RWPE2 (cell line): ENCODE results near the gene FIGN.

Experiments
- ATAC-seq: fragments of 200-7000 bp; cut with Tn5 transposase; 3 replicates; pipeline ENCODE4 v1.9.1; 2021; ENCODE audit warnings: low read depth
- DNase-seq: peaks from one replicate; pipeline ENCODE4 v3.0.0-alpha.2; 2020; ENCODE audit warnings: low spot score
- H3K27ac ChIP-seq: fragments of 450-650 bp; 2 replicates; pipeline ENCODE4 v1.5.1; 2017; ENCODE audit warnings: mild to moderate bottlenecking; ENCODE audit not compliant: poor library complexity, severe bottlenecking
- H3K27me3 ChIP-seq: fragments of 250-450 bp; sonication (Bioruptor Pico); 2 replicates; pipeline ENCODE4 v1.5.1; 2021; ENCODE audit warnings: mild to moderate bottlenecking, moderate library complexity; ENCODE audit not compliant: insufficient read depth, poor library complexity, severe bottlenecking
- H3K36me3 ChIP-seq: fragments of 250-450 bp; sonication (Bioruptor Pico); 2 replicates; pipeline ENCODE4 v1.5.1; 2020; ENCODE audit warnings: low read depth, mild to moderate bottlenecking, moderate library complexity
- H3K4me1 ChIP-seq: fragments of 250-450 bp; sonication (Bioruptor Pico); 2 replicates; pipeline ENCODE4 v1.5.1; 2021; ENCODE audit warnings: mild to moderate bottlenecking, moderate library complexity; ENCODE audit not compliant: insufficient read depth, poor library complexity, severe bottlenecking
- H3K4me3 ChIP-seq: fragments of 250-450 bp; sonication (Bioruptor Pico); 2 replicates; pipeline ENCODE4 v1.5.1; 2021; ENCODE audit warnings: mild to moderate bottlenecking, moderate library complexity; ENCODE audit not compliant: severe bottlenecking
- H3K9me3 ChIP-seq: fragments of 250-450 bp; sonication (Bioruptor Pico); 2 replicates; pipeline ENCODE4 v1.5.1; 2021; ENCODE audit warnings: mild to moderate bottlenecking, moderate library complexity; ENCODE audit not compliant: severe bottlenecking
- TF ChIP-seq, protein P1 (sequence below): fragments of 450-650 bp; IDR thresholded peaks from one replicate; pipeline ENCODE4 v1.5.1; 2017; ENCODE audit warnings: mild to moderate bottlenecking, moderate library complexity; ENCODE audit not compliant: poor library complexity, severe bottlenecking

Gene FIGN

DNA sequence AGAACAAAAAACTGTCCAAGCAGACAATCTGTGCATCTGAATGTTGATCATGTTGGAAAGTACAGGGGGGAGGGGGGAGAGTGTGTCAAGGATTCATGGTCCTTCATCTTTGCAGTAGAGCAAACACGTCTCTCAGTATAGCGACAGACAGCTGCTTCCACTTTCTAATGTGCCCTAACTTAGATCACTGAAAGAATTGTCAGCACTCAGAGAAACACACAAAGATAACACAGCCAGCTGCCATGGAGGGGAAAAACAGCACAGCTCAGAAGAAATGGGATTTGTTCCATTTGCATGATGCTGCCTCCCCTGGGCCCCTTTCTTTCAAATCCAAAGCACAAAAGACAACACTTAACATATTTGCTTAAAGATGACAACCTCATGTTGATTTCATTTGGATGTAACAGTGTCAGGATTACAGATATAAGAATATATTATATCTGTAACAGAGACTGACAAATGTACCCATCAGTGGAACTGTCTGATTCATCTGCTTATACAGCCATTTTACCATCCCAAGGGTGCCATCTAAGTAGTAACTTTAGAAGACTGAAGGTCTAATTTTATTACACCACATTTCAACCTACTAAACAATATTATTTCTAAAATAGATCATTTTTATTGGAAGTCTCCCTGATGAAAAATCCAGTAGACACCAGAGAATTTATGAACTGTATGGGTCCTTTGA lies 17.7 kb downstream of the FIGN start:
- ATAC-seq (no peak), DNase-seq (no peak)
- H3K27me3 ChIP-seq: no peaks in the 10 kb centered on the region
- peaks cover 5% of the 10 kb centered on the region for H3K4me1 ChIP-seq
- no peaks in the 10 kb centered on the region for H3K36me3 ChIP-seq
- no peaks in the 10 kb centered on the region for H3K9me3 ChIP-seq
- TF ChIP-seq, protein P1, sequence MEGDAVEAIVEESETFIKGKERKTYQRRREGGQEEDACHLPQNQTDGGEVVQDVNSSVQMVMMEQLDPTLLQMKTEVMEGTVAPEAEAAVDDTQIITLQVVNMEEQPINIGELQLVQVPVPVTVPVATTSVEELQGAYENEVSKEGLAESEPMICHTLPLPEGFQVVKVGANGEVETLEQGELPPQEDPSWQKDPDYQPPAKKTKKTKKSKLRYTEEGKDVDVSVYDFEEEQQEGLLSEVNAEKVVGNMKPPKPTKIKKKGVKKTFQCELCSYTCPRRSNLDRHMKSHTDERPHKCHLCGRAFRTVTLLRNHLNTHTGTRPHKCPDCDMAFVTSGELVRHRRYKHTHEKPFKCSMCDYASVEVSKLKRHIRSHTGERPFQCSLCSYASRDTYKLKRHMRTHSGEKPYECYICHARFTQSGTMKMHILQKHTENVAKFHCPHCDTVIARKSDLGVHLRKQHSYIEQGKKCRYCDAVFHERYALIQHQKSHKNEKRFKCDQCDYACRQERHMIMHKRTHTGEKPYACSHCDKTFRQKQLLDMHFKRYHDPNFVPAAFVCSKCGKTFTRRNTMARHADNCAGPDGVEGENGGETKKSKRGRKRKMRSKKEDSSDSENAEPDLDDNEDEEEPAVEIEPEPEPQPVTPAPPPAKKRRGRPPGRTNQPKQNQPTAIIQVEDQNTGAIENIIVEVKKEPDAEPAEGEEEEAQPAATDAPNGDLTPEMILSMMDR: no peak
- H3K4me3 ChIP-seq: no peak overlapping the region
- no peak overlapping the region for H3K27ac ChIP-seq

DNA sequence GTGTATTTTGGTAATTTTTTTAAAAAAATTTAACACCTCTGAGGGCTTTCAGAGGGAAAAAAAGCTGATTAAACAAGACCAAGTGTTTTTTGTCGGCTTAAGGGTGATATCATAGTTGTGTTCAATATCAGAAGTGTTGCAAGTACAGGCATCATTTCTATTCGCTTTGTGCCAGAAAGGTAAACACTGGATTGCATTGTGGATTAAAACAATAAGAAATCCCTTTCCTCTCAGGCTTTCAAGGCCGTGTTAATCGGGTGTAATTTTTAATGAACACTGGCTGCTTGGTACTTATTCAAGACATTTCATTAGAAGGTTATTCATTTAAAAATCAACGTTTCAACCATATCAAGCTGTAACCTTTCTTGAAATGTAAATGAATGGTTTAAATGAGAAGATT lies 18.3 kb downstream of the FIGN start:
- peaks cover 5% of the 10 kb centered on the region for H3K4me1 ChIP-seq
- ATAC-seq (no peak), DNase-seq (no peak)
- H3K27me3 ChIP-seq: no peaks in the 10 kb centered on the region
- TF ChIP-seq, protein P1: no peak
- no peaks in the 10 kb centered on the region for H3K9me3 ChIP-seq
- no peak overlapping the region for H3K4me3 ChIP-seq
- no peak overlapping the region for H3K27ac ChIP-seq
- H3K36me3 ChIP-seq: no peaks in the 10 kb centered on the region

DNA sequence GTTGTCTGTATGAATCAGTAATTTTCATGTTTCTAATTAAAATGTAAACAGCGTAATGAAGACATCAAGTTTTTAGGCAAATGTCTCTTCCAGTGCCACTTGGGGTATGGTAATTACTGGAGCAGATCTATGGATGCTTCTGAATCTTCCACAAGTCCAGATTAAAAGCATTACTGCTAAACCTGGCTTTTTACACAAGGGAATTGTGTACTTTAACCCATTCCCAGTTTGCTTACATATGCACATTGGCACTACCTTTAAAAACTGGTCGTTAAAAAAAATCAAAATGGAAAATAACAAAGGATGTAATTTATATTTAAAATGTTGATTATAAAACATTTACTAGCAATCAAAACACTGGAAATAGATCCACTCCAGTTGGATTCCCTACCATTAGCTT lies 19.7 kb downstream of the FIGN start:
- Histone ChIP-seq H3K4me1 (peaks cover 5% of the 10 kb centered on the region), H3K27me3 (no peaks in the 10 kb centered on the region), H3K4me3 (no peak overlapping the region), H3K27ac (no peak overlapping the region), H3K36me3 (no peaks in the 10 kb centered on the region), H3K9me3 (no peaks in the 10 kb centered on the region)
- ATAC-seq: no peak
- TF ChIP-seq, protein P1: no peak
- DNase-seq: no peak

DNA sequence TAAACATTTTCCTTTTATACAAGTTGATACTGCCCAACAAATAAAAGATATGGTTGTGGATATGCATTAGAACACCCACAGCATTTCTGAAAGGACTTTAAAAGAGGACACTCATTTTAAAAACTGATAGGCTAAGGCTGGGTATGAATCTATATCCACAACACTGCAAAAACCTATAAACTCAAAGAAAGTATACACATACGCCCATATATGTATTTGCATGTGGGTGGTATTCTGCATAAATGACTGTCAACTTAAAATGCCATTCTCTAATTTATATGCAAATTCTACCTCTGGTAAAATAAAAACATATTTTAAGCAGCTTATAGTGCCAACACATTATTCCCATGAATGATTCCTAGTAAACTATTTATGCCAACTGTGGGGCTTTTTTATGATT lies 20.1 kb downstream of the FIGN start:
- no peaks in the 10 kb centered on the region for H3K9me3 ChIP-seq
- DNase-seq (no peak), ATAC-seq (no peak)
- no peak overlapping the region for H3K4me3 ChIP-seq
- H3K27ac ChIP-seq: no peak overlapping the region
- H3K4me1 ChIP-seq: peaks cover 5% of the 10 kb centered on the region
- TF ChIP-seq, protein P1: no peak
- no peaks in the 10 kb centered on the region for H3K36me3 ChIP-seq
- H3K27me3 ChIP-seq: no peaks in the 10 kb centered on the region

DNA sequence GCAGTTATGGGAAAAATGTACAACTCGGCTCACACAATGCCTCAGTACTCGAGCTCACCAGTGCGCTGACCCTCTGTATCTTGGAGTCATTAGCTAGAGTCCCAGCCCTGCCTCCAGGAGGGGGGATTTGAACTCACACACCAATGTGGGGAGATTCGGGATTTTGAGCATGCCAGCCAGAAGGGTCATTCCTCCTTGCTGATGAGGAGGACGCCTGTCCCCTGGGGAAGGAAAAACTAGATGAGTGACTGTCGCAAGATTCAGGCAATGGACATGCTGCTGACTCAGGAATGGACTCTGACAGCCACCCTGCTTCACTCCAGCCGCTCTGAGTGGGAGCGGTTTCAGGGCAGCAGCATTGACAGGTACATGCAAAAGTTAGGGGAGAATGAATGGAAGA lies 20.6 kb downstream of the FIGN start:
- ATAC-seq: no peak
- H3K4me1 ChIP-seq: peaks cover 5% of the 10 kb centered on the region
- H3K36me3 ChIP-seq: no peaks in the 10 kb centered on the region
- no peaks in the 10 kb centered on the region for H3K9me3 ChIP-seq
- no peak for DNase-seq
- H3K4me3 ChIP-seq: no peak overlapping the region
- TF ChIP-seq, protein P1: no peak
- no peak overlapping the region for H3K27ac ChIP-seq
- no peaks in the 10 kb centered on the region for H3K27me3 ChIP-seq
